ENCODE measurements around the gene ADCY6.

The ADCY6 gene

DNA sequence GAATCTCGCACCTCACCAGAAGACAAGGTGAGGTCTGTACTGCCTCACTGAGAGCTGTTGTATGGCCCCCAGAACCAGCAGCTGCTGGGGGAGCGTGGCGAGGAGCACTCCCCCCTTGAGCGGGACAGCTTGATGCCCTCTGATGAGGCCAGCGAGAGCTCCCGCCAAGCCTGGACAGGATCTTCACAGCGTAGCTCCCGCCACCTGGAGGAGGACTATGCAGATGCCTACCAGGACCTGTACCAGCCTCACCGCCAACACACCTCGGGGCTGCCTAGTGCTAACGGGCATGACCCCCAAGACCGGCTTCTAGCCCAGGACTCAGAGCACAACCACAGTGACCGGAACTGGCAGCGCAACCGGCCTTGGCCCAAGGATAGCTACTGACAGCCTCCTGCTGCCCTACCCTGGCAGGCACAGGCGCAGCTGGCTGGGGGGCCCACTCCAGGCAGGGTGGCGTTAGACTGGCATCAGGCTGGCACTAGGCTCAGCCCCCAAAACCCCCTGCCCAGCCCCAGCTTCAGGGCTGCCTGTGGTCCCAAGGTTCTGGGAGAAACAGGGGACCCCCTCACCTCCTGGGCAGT, 38.7 kb upstream of the ADCY6 start:
- no peak for DNase-seq (ENCODE audit: low read depth, low spot score)
- in situ Hi-C loops (cut with HindIII; ENCODE audit: low sequenced_read_pairs), result no loop called here
- H3K4me3 ChIP-seq (ENCODE audit: low read depth, low read length), result no peak overlapping the region
- TF ChIP-seq, protein P1, sequence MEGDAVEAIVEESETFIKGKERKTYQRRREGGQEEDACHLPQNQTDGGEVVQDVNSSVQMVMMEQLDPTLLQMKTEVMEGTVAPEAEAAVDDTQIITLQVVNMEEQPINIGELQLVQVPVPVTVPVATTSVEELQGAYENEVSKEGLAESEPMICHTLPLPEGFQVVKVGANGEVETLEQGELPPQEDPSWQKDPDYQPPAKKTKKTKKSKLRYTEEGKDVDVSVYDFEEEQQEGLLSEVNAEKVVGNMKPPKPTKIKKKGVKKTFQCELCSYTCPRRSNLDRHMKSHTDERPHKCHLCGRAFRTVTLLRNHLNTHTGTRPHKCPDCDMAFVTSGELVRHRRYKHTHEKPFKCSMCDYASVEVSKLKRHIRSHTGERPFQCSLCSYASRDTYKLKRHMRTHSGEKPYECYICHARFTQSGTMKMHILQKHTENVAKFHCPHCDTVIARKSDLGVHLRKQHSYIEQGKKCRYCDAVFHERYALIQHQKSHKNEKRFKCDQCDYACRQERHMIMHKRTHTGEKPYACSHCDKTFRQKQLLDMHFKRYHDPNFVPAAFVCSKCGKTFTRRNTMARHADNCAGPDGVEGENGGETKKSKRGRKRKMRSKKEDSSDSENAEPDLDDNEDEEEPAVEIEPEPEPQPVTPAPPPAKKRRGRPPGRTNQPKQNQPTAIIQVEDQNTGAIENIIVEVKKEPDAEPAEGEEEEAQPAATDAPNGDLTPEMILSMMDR (IDR thresholded peaks at IDR 0.05; ENCODE audit: low read depth, low read length), result no peak

DNA sequence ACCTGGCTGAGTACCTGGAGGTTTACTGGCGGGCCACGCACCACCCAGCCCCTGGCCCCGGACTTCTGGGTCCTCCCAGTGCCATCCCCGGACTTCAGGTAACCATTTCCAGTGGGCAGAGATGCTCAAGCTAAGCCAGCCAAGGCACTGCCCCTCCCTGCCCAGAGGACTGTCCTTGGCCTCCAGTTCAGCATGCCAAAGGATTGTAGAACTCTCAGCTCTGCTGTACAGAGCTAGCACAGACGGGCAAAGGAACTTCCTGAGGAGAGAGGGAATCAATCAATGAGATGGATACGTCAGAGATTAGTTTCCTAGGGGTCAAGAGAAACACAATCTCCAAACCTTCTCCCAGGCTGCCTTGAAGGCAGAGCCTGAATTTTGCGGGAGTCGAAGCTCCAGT, 38.1 kb upstream of the ADCY6 start:
- DNase-seq (ENCODE audit: low read depth, low spot score), result no peak
- in situ Hi-C loops (cut with HindIII; ENCODE audit: low sequenced_read_pairs), result no loop called here
- no peak overlapping the region for H3K4me3 ChIP-seq (ENCODE audit: low read depth, low read length)
- TF ChIP-seq, protein P1 (IDR thresholded peaks at IDR 0.05; ENCODE audit: low read depth, low read length), result no peak

DNA sequence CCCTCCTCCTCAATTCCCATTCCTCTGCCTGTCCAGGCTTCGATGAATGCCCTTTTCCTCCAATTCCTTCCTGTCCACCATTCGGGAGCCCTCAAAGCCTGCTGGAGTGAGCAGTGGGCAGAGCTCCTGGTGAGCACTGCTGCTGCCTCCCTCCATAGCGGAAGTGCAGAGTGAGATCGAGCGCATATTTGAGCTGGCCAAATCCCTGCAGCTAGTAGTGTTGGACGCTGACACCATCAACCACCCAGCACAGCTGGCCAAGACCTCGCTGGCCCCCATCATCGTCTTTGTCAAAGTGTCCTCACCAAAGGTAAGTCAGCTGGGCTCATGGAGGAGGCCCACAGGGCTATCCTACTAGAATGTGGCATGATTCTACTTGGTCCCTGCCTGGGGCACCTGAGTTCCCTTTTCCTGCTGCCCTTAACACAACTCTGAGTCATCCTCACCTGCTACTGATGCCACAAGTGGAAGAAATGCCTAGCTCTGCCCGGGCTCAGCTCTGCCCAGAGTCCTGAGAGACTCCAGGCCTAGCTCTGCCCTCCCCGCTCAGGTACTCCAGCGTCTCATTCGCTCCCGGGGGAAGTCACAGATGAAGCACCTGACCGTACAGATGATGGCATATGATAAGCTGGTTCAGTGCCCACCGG, 37.4 kb upstream of the ADCY6 start:
- DNase-seq (ENCODE audit: low read depth, low spot score), result no peak
- no peak overlapping the region for H3K4me3 ChIP-seq (ENCODE audit: low read depth, low read length)
- TF ChIP-seq, protein P1 (IDR thresholded peaks at IDR 0.05; ENCODE audit: low read depth, low read length), result no peak
- in situ Hi-C loops (cut with HindIII; ENCODE audit: low sequenced_read_pairs), result no loop called here

DNA sequence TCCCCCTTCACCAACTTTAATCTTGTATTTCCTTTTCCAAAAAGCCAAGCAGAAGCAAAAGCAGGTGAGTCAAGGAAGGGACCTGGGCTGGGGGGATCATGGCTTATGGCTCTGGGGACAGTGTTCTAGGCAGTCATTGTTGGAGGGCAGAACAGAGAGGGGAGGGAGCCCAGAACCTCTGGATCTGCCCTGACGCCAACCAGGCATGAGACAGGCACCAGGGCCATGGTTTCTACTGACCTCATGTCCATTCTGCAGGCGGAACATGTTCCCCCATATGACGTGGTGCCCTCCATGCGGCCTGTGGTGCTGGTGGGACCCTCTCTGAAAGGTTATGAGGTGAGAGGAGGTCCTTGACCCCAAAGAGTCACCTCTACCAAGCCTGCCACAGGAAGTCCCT, 36.0 kb upstream of the ADCY6 start:
- no peak overlapping the region for H3K4me3 ChIP-seq (ENCODE audit: low read depth, low read length)
- in situ Hi-C loops (cut with HindIII; ENCODE audit: low sequenced_read_pairs), result no loop called here
- TF ChIP-seq, protein P1 (IDR thresholded peaks at IDR 0.05; ENCODE audit: low read depth, low read length), result no peak
- DNase-seq (ENCODE audit: low read depth, low spot score), result no peak

DNA sequence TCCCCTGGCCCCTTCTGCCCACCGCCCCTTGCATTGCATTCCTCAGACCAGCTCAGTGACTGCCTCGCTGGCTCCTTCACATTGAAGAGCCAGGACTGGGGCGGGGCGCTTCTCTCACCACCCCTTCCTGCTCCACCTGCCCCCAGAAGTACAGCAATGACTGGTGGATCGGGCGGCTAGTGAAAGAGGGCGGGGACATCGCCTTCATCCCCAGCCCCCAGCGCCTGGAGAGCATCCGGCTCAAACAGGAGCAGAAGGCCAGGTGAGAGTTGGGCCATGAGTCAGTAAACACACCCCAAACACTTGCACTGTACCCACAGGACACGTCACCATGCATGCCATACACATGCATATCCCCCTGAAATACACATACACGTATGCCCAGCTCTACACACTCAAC, 35.2 kb upstream of the ADCY6 start:
- in situ Hi-C loops (cut with HindIII; ENCODE audit: low sequenced_read_pairs), result no loop called here
- no peak for DNase-seq (ENCODE audit: low read depth, low spot score)
- no peak overlapping the region for H3K4me3 ChIP-seq (ENCODE audit: low read depth, low read length)
- TF ChIP-seq, protein P1 (IDR thresholded peaks at IDR 0.05; ENCODE audit: low read depth, low read length), result no peak

DNA sequence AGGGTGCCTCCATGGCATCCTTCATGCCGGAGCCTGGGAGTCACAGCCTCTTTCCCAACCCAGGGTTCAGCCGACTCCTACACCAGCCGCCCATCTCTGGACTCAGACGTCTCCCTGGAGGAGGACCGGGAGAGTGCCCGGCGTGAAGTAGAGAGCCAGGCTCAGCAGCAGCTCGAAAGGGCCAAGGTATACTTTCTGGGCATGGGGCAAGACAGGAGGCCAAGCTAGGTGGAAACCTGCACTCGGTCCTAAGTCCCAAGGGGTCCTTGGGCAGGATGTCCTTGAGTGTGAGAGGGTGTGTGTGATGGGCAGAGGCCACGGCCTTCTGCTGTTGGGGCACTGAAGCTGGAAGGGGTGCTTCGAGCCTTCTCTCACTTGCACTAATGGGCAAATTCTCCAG, 34.4 kb upstream of the ADCY6 start:
- DNase-seq (ENCODE audit: low read depth, low spot score), result no peak
- TF ChIP-seq, protein P1 (IDR thresholded peaks at IDR 0.05; ENCODE audit: low read depth, low read length), result no peak
- in situ Hi-C loops (cut with HindIII; ENCODE audit: low sequenced_read_pairs), result no loop called here
- H3K4me3 ChIP-seq (ENCODE audit: low read depth, low read length), result no peak overlapping the region

All from astrocyte of the spinal cord (primary cell).